GM20000 (cell line): ENCODE data around the gene ZNF574.
A peak's percentile ranks its signal among the peaks of the same experiment; 100 is the strongest.

Experiments used
- DNase-seq: peaks from one replicate; pipeline ENCODE4 v3.0.0; 2012; ENCODE audit warnings: low spot score
- CTCF ChIP-seq: IDR thresholded peaks from 2 replicates; pipeline ENCODE4 v1.5.1; 2012; ENCODE audit warnings: mild to moderate bottlenecking, control low read depth; ENCODE audit errors: extremely low read depth, missing control alignments

The ZNF574 gene

DNA sequence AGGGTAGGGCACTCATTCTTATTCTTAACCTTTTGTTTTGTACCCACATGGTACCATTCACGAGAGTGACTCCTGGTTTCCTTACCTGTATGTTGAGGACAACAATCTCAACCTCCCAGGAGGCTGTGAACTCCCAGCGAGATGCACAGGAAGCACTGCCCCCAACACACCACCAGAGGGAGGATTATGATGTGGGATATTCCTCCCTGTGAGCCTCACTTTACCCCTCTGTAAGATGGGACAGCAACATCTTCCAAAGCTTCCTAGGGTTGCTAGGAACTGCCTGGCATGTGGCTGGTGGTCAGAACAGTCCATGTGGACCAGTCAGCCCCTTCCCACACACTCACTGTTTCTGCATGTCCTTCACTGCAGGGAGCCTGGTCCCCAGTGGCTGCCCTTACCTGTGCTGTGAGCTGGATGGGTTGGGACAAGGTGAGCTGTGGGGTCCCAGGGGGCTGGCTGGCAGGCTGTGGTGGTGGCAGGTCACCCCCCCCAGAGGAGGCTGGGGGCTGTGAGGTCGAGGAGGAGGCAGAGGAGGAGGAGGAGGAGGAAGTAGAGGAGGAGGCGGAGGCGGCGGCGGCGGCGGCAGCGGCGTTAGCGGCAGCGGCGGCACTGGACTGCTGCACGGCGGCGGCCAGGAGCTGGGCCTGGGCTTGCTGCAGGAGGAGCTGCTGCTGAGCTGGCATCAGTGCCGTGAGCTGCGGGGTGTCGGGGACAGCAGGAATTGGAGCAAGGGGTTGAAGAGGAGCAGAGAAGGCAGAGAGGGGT is 40.5 kb downstream of the ZNF574 start:
- peak; percentile 12 for TF ChIP-seq CTCF
- no peak for DNase-seq

- DNase-seq: no peak
- TF ChIP-seq CTCF: no peak
These were observed 41.1 kb downstream of the ZNF574 start for GRCh38 chr19:42117076-42117475.

GRCh38 chr19:42120276-42120980 is 44.5 kb downstream of the ZNF574 start:
- no peak for DNase-seq
- no peak for TF ChIP-seq CTCF

DNA sequence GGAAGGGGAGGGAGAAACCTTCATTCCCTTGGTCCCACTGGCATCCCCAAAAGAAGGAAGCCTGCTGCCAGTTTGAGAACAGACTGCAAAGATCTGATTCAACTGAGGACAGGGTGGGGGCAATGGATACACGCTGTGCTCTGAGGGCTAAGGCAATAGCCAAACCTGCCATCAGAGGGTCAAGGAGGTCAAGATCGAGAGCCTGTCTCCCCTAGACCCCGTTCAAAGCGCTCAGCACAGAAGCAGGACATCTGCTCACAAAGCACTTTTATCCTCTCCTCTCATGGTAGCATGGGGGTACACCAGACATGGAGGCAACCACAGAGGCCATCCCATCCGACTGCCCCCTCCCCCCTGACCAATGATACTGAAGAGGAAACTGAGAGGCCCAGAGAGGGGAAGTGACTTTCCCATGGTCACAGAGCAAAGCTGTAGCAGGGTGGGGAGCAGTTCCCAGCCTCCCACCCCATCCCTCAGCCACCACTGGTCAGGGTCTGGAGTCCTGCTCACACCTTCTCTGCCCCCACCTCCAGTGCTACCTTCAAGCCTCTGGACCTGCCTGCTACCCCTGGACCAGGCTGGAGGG is 45.2 kb downstream of the ZNF574 start:
- no peak for TF ChIP-seq CTCF

GRCh38 chr19:42121656-42122069 is 45.7 kb downstream of the ZNF574 start:
- peak; percentile 82 for DNase-seq
- TF ChIP-seq CTCF: no peak

More for the DNA sequence above, 45.2 kb downstream of the ZNF574 start:
- no peak for DNase-seq

GRCh38 chr19:42122691-42123607 is 47.0 kb downstream of the ZNF574 start:
- DNase-seq: peak; percentile 67
- TF ChIP-seq CTCF: no peak
